Suprapubic skin (tissue), 4 donors: ENCODE measurements around the gene HSP90B1. TPM values are rescaled to one million over a fixed set of nuclear protein-coding genes. Genes with fewer than 3 reads are reported as not detected.

Experiments used
- DNase-seq, 2 donors: peaks; one replicate each; pipeline ENCODE4 v3.0.0-alpha.2; 2019; ENCODE audit warnings: low spot score in 2 of 2
- H3K27ac ChIP-seq: fragments of 200-600 bp; sonication (generic); one replicate; pipeline ENCODE4 v1.5.1; 2019
- H3K27me3 ChIP-seq: fragments of 200-600 bp; sonication (generic); one replicate; pipeline ENCODE4 v1.5.1; 2019
- H3K36me3 ChIP-seq: fragments of 200-600 bp; sonication (generic); one replicate; pipeline ENCODE4 v1.5.1; 2019
- H3K4me1 ChIP-seq: fragments of 200-600 bp; sonication (generic); one replicate; pipeline ENCODE4 v1.5.1; 2019
- H3K4me3 ChIP-seq: fragments of 200-600 bp; sonication (generic); one replicate; pipeline ENCODE4 v1.5.1; 2019; ENCODE audit warnings: mild to moderate bottlenecking
- H3K9me3 ChIP-seq: fragments of 200-600 bp; sonication (generic); one replicate; pipeline ENCODE4 v1.5.1; 2019
- CTCF ChIP-seq, 2 donors: fragments of 200-600 bp in 1 of 2; fragments of 450-650 bp in 1 of 2; sonication (generic) in 1 of 2; IDR thresholded peaks; one replicate each; pipeline ENCODE4 v1.5.1; 2016 to 2019; ENCODE audit warnings: antibody characterized with exemption in 2 of 2, mild to moderate bottlenecking in 1 of 2, moderate library complexity in 1 of 2
- EP300 ChIP-seq: sonication (generic); formaldehyde crosslinking; IDR thresholded peaks from one replicate; pipeline ENCODE4 v1.6.1; 2017; ENCODE audit warnings: antibody characterized with exemption
- POLR2A ChIP-seq, 2 donors: fragments of 450-650 bp; IDR thresholded peaks; one replicate each; pipeline ENCODE4 v1.6.1; 2017; ENCODE audit warnings: antibody characterized with exemption in 2 of 2, mild to moderate bottlenecking in 2 of 2, moderate library complexity in 2 of 2
- POLR2AphosphoS5 ChIP-seq, 3 donors: sonication (generic); formaldehyde crosslinking; IDR thresholded peaks; one replicate each; pipeline ENCODE4 v1.6.1; 2017; ENCODE audit warnings: antibody characterized with exemption in 3 of 3
- WGBS: methylation state at CpG from one replicate; pipeline ENCODE4 v1.1.5; 2018; 5-methylcytosine and 5-hydroxymethylcytosine counted together
- total RNA-seq, 4 donors: library from RNA; depleted of rRNA; stranded (reverse); fragments of >200 nt; gene quantifications; one replicate each; pipeline ENCODE4 v1.1.0, GENCODE V29; 2016

HSP90B1 gene
- total RNA-seq, 4 donors from 2014 or later: 138 to 156 (median 141) TPM

DNA sequence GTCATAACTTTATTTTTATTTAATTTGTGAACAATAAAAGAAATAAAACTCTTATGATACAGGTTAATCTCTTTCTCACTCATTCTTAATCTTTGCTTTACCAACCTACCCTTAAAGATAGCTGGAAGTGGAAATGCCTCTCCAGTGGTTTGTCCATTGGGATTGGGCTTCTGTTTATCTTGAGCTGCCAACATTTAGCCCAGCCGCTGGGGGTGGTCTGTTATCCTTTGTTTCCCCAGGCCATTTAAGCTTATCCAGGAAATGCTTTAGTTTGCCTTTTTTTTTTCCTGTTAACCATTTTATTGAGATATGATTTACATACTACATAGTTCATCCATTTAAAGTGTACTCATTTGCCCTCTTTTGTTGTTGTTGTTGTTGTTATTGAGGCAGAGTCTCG lies 43.7 kb downstream of the HSP90B1 start:
- DNase-seq: no peak
- no peak for TF ChIP-seq EP300
- TF ChIP-seq CTCF (IDR thresholded peaks at IDR 0.05): no peak
- no peak for TF ChIP-seq POLR2A (IDR thresholded peaks at IDR 0.05)
- no peak for TF ChIP-seq POLR2AphosphoS5 (IDR thresholded peaks at IDR 0.05)
- no peak overlapping the region for H3K4me3 ChIP-seq
- H3K9me3 ChIP-seq: no peaks in the 10 kb centered on the region
- peaks cover 6% of the 10 kb centered on the region for H3K4me1 ChIP-seq
- H3K27me3 ChIP-seq: no peaks in the 10 kb centered on the region
- peaks cover 19% of the 10 kb centered on the region for H3K36me3 ChIP-seq
- H3K27ac ChIP-seq: no peak overlapping the region
- WGBS: 77% methylated on average over 2 of the region's 2 CpGs

DNA sequence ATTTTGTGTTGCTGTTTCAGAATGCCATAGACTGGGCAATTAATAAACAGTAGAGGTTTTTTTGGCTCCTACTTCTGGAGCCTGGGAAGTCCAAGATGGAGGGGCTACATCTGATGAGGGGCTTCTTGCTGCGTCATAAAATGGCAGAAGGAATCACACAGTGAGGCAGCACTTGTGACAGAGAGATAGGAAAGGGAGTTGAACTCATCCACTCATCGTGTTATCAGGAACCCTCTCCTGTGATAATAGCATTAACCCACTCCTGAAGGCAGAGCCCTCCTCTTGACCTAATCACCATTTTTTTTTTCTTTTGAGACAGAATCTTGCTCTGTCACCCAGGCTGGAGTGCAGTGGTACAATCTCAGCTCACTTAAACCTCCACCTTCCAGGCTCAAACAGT lies 45.2 kb downstream of the HSP90B1 start:
- no peaks in the 10 kb centered on the region for H3K27me3 ChIP-seq
- 100% methylated on average over 2 of the region's 2 CpGs for WGBS
- H3K36me3 ChIP-seq: peaks cover 24% of the 10 kb centered on the region
- no peak for DNase-seq
- peaks cover 2% of the 10 kb centered on the region for H3K4me1 ChIP-seq
- no peak overlapping the region for H3K27ac ChIP-seq
- H3K4me3 ChIP-seq: no peak overlapping the region
- no peak for TF ChIP-seq POLR2A (IDR thresholded peaks at IDR 0.05)
- no peak for TF ChIP-seq POLR2AphosphoS5 (IDR thresholded peaks at IDR 0.05)
- no peak for TF ChIP-seq EP300
- no peak for TF ChIP-seq CTCF (IDR thresholded peaks at IDR 0.05)
- H3K9me3 ChIP-seq: no peaks in the 10 kb centered on the region

DNA sequence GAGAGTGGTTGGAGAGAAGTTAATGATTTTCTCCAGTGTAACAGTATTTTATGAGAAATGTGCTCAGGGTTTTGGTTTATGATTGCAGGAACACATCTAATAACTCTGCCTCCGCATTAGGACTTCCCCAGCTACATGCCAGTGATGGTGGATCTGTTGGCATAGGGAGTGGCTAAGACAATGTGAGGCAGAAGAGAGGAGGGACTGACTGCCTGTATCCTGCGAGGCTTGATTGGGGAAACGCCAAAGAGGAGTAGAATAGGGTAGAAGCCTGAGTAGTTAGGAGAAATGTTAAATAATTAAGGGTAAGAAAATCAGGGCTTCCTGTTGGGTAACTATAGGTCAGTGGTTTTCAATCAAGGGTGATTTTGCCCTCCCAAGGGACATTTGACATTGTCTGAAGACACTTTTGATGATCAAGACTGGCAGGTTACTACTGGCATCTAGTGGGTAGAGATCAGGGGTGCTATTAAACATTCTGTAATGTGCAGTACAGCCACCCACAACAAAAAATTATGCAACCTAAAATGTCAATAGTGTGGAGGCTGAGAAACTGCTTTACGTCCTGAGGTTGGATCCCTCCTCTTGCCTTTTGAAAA lies 48.3 kb downstream of the HSP90B1 start:
- TF ChIP-seq CTCF (IDR thresholded peaks at IDR 0.05): no peak
- DNase-seq: no peak
- Histone ChIP-seq H3K27me3 (no peaks in the 10 kb centered on the region), H3K4me3 (no peak overlapping the region), H3K27ac (no peak overlapping the region), H3K9me3 (no peaks in the 10 kb centered on the region), H3K4me1 (no peaks in the 10 kb centered on the region), H3K36me3 (peaks cover 52% of the 10 kb centered on the region)
- 86% methylated on average over 4 of the region's 4 CpGs for WGBS

GRCh38 chr12:103986829-103987228 lies 56.6 kb downstream of the HSP90B1 start:
- no peak for TF ChIP-seq POLR2A (IDR thresholded peaks at IDR 0.05)
- TF ChIP-seq POLR2AphosphoS5 (IDR thresholded peaks at IDR 0.05): no peak
- no peak for TF ChIP-seq EP300
- TF ChIP-seq CTCF (IDR thresholded peaks at IDR 0.05): no peak
- Histone ChIP-seq H3K4me3 (no peak overlapping the region), H3K27me3 (no peaks in the 10 kb centered on the region), H3K27ac (no peak overlapping the region), H3K36me3 (peaks cover 67% of the 10 kb centered on the region), H3K4me1 (no peaks in the 10 kb centered on the region), H3K9me3 (no peaks in the 10 kb centered on the region)
- no peak for DNase-seq
- 75% methylated on average over 2 of the region's 2 CpGs for WGBS

- 88% methylated on average over 4 of the region's 4 CpGs for WGBS
- TF ChIP-seq POLR2AphosphoS5 (IDR thresholded peaks at IDR 0.05) (no peak), POLR2A (IDR thresholded peaks at IDR 0.05) (no peak), CTCF (IDR thresholded peaks at IDR 0.05) (no peak), EP300 (no peak)
- no peaks in the 10 kb centered on the region for H3K27me3 ChIP-seq
- no peak overlapping the region for H3K27ac ChIP-seq
- DNase-seq: no peak
- H3K4me1 ChIP-seq: no peaks in the 10 kb centered on the region
- no peaks in the 10 kb centered on the region for H3K9me3 ChIP-seq
- no peak overlapping the region for H3K4me3 ChIP-seq
- H3K36me3 ChIP-seq: peaks cover 5% of the 10 kb centered on the region
Observed at GRCh38 chr12:103994235-103994634, 64.0 kb downstream of the HSP90B1 start.
